ENCODE measurements around the gene LRCH3.
"Not testable (repeated sequence)": the region's sequence is repeated elsewhere in the genome, so short reads cannot be mapped to it uniquely, and the experiment has no call there.

LRCH3 gene

GRCh38 chr3:197886052-197886451 lies 95.0 kb downstream of the LRCH3 start:
- not testable (repeated sequence) for DNase-seq (ENCODE audit: low spot score)

GRCh38 chr3:197887430-197888053 lies 96.5 kb downstream of the LRCH3 start:
- DNase-seq (ENCODE audit: low spot score), result not testable (repeated sequence)

GRCh38 chr3:197888511-197888910 lies 97.5 kb downstream of the LRCH3 start:
- DNase-seq (ENCODE audit: low spot score), result no peak

- no peak for DNase-seq (ENCODE audit: low spot score)
Observed at GRCh38 chr3:197889204-197889930, 98.3 kb downstream of the LRCH3 start.

- DNase-seq (ENCODE audit: low spot score), result no peak
Observed at GRCh38 chr3:197890693-197891092, 99.6 kb downstream of the LRCH3 start.

GRCh38 chr3:197892162-197892561 lies 101.1 kb downstream of the LRCH3 start:
- DNase-seq (ENCODE audit: low spot score), result no peak

- no peak for DNase-seq (ENCODE audit: low spot score)
Observed at GRCh38 chr3:197896421-197896820, 105.4 kb downstream of the LRCH3 start.

GRCh38 chr3:197899833-197900478 lies 108.9 kb downstream of the LRCH3 start:
- DNase-seq (ENCODE audit: low spot score), result no peak

- DNase-seq (ENCODE audit: low spot score), result no peak
Observed at GRCh38 chr3:197901626-197902025, 110.6 kb downstream of the LRCH3 start.

GRCh38 chr3:197906023-197906849 lies 115.2 kb downstream of the LRCH3 start:
- peak; percentile 82 for DNase-seq (ENCODE audit: low spot score)

GRCh38 chr3:197906850-197907187 lies 115.8 kb downstream of the LRCH3 start:
- no peak for DNase-seq (ENCODE audit: low spot score)

- no peak for DNase-seq (ENCODE audit: low spot score)
Observed at GRCh38 chr3:197907196-197907595, 116.1 kb downstream of the LRCH3 start.

GRCh38 chr3:197908550-197908949 lies 117.5 kb downstream of the LRCH3 start:
- not testable (repeated sequence) for DNase-seq (ENCODE audit: low spot score)

- no peak for DNase-seq (ENCODE audit: low spot score)
Observed at GRCh38 chr3:197908957-197909701, 118.1 kb downstream of the LRCH3 start.

- DNase-seq (ENCODE audit: low spot score), result no peak
Observed at GRCh38 chr3:197912741-197913476, 121.9 kb downstream of the LRCH3 start.

- DNase-seq (ENCODE audit: low spot score), result no peak
Observed at GRCh38 chr3:197913641-197914380, 122.8 kb downstream of the LRCH3 start.

- DNase-seq (ENCODE audit: low spot score), result not testable (repeated sequence)
Observed at GRCh38 chr3:197921429-197922275, 130.6 kb downstream of the LRCH3 start.

- DNase-seq (ENCODE audit: low spot score), result no peak
Observed at GRCh38 chr3:197926418-197926817, 135.4 kb downstream of the LRCH3 start.

GRCh38 chr3:197927578-197927977 lies 136.5 kb downstream of the LRCH3 start:
- not testable (repeated sequence) for DNase-seq (ENCODE audit: low spot score)

All from globus pallidus (tissue), 1 donor.